Measurements from ENCODE around the gene HECTD4.

- TF ChIP-seq, protein P1, sequence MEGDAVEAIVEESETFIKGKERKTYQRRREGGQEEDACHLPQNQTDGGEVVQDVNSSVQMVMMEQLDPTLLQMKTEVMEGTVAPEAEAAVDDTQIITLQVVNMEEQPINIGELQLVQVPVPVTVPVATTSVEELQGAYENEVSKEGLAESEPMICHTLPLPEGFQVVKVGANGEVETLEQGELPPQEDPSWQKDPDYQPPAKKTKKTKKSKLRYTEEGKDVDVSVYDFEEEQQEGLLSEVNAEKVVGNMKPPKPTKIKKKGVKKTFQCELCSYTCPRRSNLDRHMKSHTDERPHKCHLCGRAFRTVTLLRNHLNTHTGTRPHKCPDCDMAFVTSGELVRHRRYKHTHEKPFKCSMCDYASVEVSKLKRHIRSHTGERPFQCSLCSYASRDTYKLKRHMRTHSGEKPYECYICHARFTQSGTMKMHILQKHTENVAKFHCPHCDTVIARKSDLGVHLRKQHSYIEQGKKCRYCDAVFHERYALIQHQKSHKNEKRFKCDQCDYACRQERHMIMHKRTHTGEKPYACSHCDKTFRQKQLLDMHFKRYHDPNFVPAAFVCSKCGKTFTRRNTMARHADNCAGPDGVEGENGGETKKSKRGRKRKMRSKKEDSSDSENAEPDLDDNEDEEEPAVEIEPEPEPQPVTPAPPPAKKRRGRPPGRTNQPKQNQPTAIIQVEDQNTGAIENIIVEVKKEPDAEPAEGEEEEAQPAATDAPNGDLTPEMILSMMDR (IDR thresholded peaks at IDR 0.05): no peak
- no peak for TF ChIP-seq REST (IDR thresholded peaks at IDR 0.05; ENCODE audit: insufficient read depth in 1 of 2, low read depth in 2 of 2, low read length in 1 of 2)
These were observed 194.0 kb downstream of the HECTD4 start for GRCh38 chr12:112188130-112188830.

All from Panc1 (cell line).